Activated CD8-positive, alpha-beta memory T cell treated with anti-CD3 and anti-CD28 coated beads for 36 hours (primary cell): Measurements from ENCODE around the gene ACER1. TPM values are rescaled to one million over a fixed set of nuclear protein-coding genes. Genes with fewer than 3 reads are reported as not detected.
"Not testable (repeated sequence)": the region's sequence is repeated elsewhere in the genome, so short reads cannot be mapped to it uniquely, and the experiment has no call there.

Experiments used
- CTCF ChIA-PET: fragments of 350-600 bp; sonication (Branson Sonifier 250); formaldehyde crosslinking; loops from one replicate; lab custom pipeline; 2021; ENCODE audit warnings: antibody characterized with exemption; lab: Charles Lee
- POLR2A ChIA-PET: fragments of 350-600 bp; sonication (Branson Sonifier 250); formaldehyde crosslinking; loops from one replicate; lab custom pipeline; 2021; ENCODE audit warnings: antibody characterized with exemption; lab: Charles Lee
- total RNA-seq, 2 experiments: library from RNA; stranded (reverse); gene quantifications; one replicate each; pipeline ENCODE4 v1.2.3, GENCODE V29; 2021

The ACER1 gene
- total RNA-seq, 2 experiments from 2014 or later: not detected

GRCh38 chr19:6360445-6360844, 27.0 kb upstream of the ACER1 start:
- ChIA-PET CTCF (interaction anchor here (2.1 kb wide), 1 partner anchor 12 kb away, joined by 10 read pairs; the partner anchor contains the start of gene ALKBH7), POLR2A (interaction anchor here (0.7 kb wide), 1 partner anchor 25 kb away, joined by 11 read pairs; no protein-coding TSS in a partner anchor)

DNA sequence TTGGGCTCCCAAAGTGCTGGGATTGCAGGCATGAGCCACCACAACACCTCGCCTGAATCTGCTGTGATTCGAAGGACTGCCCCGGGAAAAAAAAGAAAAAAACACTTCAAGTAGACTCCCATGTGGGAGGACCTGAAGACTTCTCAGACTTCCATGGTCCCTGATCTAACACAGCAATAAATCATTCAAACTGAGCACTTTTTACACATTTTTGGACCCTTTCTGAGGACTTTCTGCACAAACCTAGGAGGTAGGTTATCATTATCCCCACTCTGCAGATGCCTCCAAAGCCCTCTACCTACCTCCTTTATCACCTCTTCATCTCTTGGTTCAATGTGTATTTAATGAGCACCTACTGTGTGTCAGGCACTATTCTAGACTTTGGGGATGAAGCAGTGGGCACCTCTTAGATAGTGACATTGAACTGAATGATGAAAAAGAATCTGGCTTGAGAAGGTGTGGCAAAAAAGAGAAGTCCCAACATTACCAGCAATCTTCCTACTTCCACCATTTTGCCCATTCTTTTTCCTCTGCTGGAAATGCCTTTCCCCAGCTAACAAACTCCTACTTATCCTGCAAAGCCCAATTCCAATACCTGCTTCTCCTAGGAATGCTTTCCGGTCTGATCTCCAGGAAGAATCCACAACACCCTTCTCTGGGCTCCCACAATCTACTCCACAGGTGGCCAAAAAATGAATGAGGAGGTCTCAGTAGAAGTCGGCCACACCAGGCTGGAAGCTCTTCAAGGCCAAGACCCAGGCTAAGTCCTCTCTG, 26.3 kb upstream of the ACER1 start:
- POLR2A ChIA-PET: no interaction called here
- CTCF ChIA-PET: interaction anchor here (2.1 kb wide), 1 partner anchor 13 kb away, joined by 10 read pairs; the partner anchor contains the start of gene ALKBH7

DNA sequence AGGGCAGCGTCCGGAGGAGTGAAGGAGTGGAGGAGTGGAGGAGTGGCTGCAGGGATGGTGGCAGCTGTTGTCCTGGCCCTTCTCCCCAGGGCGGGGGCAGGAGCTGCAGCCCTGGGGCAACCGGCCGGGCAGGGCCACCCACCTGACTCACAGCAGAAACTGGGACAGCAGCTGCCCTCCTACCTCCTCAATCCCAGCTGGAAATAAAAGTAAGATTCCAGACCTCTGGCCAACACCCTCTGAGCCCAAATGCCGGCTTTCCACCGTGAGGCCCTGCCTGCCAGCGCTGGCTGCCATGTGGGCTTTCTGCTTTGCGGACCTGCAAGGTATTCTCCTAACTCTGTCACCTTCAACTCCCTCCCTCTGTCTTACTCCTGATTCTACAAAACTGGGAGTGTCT, 24.6 kb upstream of the ACER1 start:
- ChIA-PET CTCF (no interaction called here), POLR2A (no interaction called here)

GRCh38 chr19:6357174-6357573, 23.8 kb upstream of the ACER1 start:
- POLR2A ChIA-PET: no interaction called here
- CTCF ChIA-PET: interaction anchor here (0.6 kb wide), 2 partner anchors 11 to 146 kb away, joined by 3 read pairs; no protein-coding TSS in a partner anchor

DNA sequence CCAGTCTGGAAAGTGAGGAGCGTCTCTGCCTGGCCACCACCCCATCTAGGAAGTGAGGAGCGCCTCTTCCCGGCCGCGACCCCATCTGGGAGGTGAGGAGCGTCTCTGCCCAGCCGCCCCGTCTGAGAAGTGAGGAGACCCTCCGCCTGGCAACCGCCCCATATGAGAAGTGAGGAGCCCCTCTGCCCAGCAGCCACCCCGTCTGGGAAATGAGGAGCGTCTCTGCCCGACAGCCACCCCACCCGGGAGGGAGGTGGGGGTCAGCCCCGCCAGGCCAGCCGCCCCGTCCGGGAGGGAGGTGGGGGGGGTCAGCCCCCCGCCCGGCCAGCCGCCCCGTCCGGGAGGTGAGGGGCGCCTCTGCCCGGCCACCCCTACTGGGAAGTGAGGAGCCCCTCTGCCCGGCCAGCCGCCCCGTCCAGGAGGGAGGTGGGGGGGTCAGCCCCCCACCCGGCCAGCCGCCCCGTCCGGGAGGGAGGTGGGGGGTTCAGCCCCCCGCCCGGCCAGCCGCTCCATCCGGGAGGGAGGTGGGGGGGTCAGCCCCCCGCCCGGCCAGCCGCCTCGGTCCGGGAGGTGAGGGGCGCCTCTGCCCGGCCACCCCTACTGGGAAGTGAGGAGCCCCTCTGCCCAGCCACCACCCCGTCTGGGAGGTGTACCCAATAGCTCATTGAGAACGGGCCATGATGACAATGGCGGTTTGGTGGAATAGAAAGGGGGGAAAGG, 22.1 kb upstream of the ACER1 start:
- POLR2A ChIA-PET, CTCF ChIA-PET: not testable (repeated sequence)

- POLR2A ChIA-PET: interaction anchor here (0.6 kb wide), 1 partner anchor 77 kb away, joined by 3 read pairs; no protein-coding TSS in a partner anchor
- CTCF ChIA-PET: interaction anchor here (0.6 to 0.8 kb wide), 2 partner anchors 93 to 240 kb away, joined by 3 read pairs; no protein-coding TSS in a partner anchor
These were observed 20.8 kb upstream of the ACER1 start for GRCh38 chr19:6354098-6354674.

DNA sequence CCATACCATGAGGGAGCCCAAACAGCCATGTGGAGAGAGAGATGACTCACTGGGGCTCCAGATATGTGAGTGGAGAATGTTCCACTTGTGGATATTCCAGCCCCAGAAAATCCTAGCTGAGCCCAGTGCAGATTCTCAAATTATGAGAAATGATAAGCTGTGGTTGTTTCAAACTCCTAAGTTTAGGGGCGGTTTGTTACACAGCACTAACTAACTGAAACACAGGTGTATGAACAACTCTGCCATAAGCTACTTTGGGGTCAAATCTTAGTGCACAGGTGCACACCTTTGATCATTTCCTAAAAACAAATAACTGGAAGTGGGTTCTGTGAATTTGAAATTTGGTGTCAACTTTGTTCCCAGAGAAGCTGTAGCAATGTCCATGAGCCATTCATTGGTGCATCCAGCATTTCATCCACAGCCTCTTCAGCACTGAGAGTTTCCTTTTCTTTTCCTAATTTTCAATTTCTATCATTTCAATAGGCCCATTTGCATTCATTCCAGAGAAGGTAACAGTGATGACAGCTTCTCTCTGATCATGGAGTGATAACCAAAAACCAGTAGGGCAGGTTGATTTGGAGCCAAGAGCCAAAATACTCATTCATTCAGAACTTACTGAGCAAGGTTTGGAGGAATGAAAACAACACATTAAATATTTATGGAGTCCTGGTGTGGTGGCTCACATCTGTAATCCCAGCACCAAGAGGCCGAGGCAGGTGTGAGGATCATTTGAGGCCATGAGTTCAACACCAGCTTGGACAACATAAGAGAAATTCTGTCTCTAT, 19.2 kb upstream of the ACER1 start:
- CTCF ChIA-PET: interaction anchor here (0.5 kb wide), 1 partner anchor 11 kb away, joined by 3 read pairs; no protein-coding TSS in a partner anchor
- POLR2A ChIA-PET: no interaction called here

- POLR2A ChIA-PET: no interaction called here
- CTCF ChIA-PET: no interaction called here
These were observed 17.3 kb upstream of the ACER1 start for GRCh38 chr19:6350688-6351087.

DNA sequence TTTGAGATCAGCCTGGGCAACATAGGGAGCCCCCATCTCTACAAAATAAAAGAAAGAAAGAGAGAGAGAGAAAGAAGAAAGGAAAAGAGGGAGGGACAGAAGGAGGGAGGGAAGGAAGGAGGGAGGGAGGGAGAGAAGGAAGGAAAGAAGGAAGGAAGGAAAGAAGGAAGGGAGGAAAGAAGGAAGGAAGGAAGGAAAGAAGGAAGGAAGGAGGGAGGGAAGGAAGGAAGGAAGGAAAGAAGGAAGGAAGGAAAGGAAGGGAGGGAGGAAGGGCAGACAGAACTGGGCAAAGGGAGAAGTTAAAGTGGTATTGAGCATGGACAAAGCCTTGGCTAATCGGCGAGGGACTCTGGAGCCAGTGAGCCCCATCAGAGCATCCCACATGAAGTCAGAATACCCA, 15.9 kb upstream of the ACER1 start:
- CTCF ChIA-PET, POLR2A ChIA-PET: not testable (repeated sequence)

DNA sequence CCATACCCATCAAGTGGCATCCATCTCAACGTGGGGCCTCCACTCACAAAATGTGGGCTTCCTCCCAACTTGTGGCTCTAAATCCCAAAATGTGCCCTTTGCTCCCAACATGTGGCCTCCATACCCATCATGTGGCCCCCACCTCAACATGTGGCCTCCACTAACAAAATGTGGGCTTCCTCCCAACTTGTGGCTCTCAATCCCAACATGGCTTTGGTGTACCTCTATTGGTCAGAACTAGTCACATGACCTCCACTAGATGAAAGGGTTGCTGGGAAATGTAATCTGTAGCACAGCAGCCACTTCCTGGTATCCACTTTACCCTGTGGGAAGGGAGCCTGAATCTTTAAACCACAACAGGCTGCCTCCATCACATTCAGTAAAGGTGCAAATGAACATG, 10.1 kb upstream of the ACER1 start:
- POLR2A ChIA-PET: no interaction called here

GRCh38 chr19:6340493-6341201, 7.2 kb upstream of the ACER1 start:
- ChIA-PET POLR2A (interaction anchor here (0.6 kb wide), 1 partner anchor 141 kb away, joined by 3 read pairs; no protein-coding TSS in a partner anchor), CTCF (interaction anchor here (0.6 kb wide), 1 partner anchor 459 kb away, joined by 3 read pairs; no protein-coding TSS in a partner anchor)

More for the DNA sequence above, 10.1 kb upstream of the ACER1 start:
- CTCF ChIA-PET: no interaction called here

DNA sequence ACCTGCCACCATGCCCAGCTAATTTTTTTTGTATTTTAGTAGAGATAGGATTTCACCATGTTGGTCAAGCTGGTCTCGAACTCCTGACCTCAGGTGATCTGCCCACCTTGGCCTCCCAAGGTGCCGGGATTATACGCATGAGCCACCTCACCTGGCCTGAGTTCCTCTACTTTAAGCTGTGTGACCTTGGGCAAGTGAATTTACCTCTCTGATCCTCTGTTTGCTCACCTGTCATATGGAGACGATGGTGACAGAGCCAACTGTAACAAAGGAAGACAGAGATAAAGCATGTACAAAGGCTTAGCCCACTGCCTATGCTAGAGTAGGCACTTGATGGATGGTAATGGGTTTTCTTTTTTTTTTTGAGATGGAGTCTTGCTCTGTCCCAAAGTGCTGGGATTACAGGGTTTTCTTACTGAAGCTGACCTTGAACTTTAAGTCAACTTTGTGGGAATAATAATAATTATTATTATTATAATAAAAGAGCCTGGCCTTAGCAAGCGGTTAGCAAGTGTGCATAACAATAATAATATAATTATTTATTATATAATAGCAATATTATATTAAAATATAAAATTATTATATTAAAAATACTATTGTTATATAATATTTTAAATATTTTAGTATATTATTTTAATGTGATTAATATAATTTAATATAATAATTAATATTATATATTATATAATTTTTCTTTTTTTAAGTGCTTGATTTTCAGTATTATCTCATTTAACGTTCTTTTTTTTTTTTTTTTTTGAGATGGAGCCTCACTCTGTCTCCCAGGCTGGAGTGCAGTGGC, 1.3 kb upstream of the ACER1 start:
- POLR2A ChIA-PET: no interaction called here

GRCh38 chr19:6326815-6327214, 6.6 kb downstream of the ACER1 start:
- CTCF ChIA-PET: no interaction called here
- POLR2A ChIA-PET: no interaction called here

More for the DNA sequence above, 1.3 kb upstream of the ACER1 start:
- CTCF ChIA-PET: interaction anchor here (0.7 kb wide), 2 partner anchors 9 to 74 kb away, joined by 3 read pairs; no protein-coding TSS in a partner anchor

DNA sequence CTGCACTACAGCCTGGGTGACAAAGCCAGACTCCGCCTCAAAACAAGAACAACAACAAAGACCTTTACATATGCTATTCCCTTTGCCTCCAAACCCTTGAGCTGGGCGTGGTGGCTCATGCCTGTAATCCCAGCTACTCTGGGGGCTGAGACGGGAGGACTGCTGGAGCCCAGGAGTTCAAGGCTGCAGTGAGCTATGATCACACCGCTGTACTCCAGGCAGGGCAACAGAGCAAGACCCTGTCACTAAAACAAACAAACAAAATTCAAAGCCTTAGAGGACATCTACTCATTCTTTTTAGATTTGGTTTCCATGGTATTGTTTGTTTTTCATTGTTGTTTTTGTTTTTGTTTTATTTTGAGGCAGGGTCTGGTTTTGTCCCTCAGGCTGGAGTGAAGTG, 7.8 kb downstream of the ACER1 start:
- POLR2A ChIA-PET: no interaction called here
- CTCF ChIA-PET: interaction anchor here (0.6 kb wide), 1 partner anchor 10 kb away, joined by 3 read pairs; no protein-coding TSS in a partner anchor

- POLR2A ChIA-PET: no interaction called here
These were observed 8.7 kb downstream of the ACER1 start for GRCh38 chr19:6324757-6325156.

GRCh38 chr19:6322284-6322683, 11.1 kb downstream of the ACER1 start:
- POLR2A ChIA-PET: no interaction called here

More at GRCh38 chr19:6324757-6325156, 8.7 kb downstream of the ACER1 start:
- CTCF ChIA-PET: no interaction called here

DNA sequence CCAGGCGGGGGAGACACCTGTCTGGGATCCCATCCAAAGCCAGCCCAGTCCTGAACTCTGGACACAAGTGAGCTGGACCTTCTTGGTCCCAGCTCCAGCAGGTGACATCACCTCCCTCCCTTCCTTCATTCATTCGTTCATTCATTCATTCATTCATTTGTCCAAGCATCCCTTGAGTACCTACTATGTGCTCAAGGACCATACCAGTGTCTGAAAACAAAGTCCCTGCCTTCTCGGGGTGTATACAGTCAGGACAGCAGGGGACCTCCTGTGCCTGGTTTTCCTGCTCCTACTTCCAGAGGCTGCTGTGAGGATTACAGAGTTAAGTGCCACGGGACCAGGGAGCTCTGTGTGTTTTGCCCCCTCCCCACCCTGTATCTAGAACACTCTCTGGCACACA, 14.0 kb downstream of the ACER1 start:
- ChIA-PET CTCF (interaction anchor here (1.4 kb wide), 1 partner anchor 101 kb away, joined by 3 read pairs; no protein-coding TSS in a partner anchor), POLR2A (interaction anchor here (0.6 kb wide), 1 partner anchor 73 kb away, joined by 3 read pairs; the partner anchor contains the start of gene GTF2F1)

More at GRCh38 chr19:6322284-6322683, 11.1 kb downstream of the ACER1 start:
- CTCF ChIA-PET: no interaction called here
